GM23248 (cell line): ENCODE measurements around the gene IKZF4. TPM values are rescaled to one million over a fixed set of nuclear protein-coding genes. Genes with fewer than 3 reads are reported as not detected.
A peak's percentile ranks its signal among the peaks of the same experiment; 100 is the strongest.

Source experiments
- DNase-seq: peaks from one replicate; pipeline ENCODE4 v3.0.0-alpha.2; 2015
- H2AFZ ChIP-seq: fragments of 200-600 bp; sonication (generic); 2 replicates; pipeline ENCODE4 v1.6.1; 2016; ENCODE audit warnings: antibody characterized with exemption
- H3F3A ChIP-seq: fragments of 200-600 bp; sonication (generic); 2 replicates; pipeline ENCODE4 v1.6.1; 2016; ENCODE audit warnings: mild to moderate bottlenecking, antibody characterized with exemption, mixed run types; ENCODE audit not compliant: insufficient read depth
- H3K27ac ChIP-seq: fragments of 200-600 bp; sonication (generic); 2 replicates; pipeline ENCODE4 v1.5.1; 2016; ENCODE audit warnings: mild to moderate bottlenecking
- H3K27me3 ChIP-seq: fragments of 200-600 bp; sonication (generic); replicated peaks from 2 replicates; pipeline ENCODE4 v1.6.1; 2016; ENCODE audit warnings: mild to moderate bottlenecking; ENCODE audit not compliant: insufficient read depth
- H3K36me3 ChIP-seq: fragments of 200-600 bp; sonication (generic); 2 replicates; pipeline ENCODE4 v1.6.1; 2016; ENCODE audit warnings: low read depth, mild to moderate bottlenecking
- H3K4me1 ChIP-seq: fragments of 200-600 bp; sonication (generic); 2 replicates; pipeline ENCODE4 v1.6.1; 2016; ENCODE audit warnings: mild to moderate bottlenecking; ENCODE audit not compliant: insufficient read depth
- H3K4me2 ChIP-seq: fragments of 200-600 bp; sonication (generic); one replicate; pipeline ENCODE4 v1.6.1; 2016; ENCODE audit warnings: mild to moderate bottlenecking; ENCODE audit not compliant: unreplicated experiment
- H3K4me3 ChIP-seq: fragments of 200-600 bp; sonication (generic); 2 replicates; pipeline ENCODE4 v1.5.1; 2016; ENCODE audit warnings: mild to moderate bottlenecking
- H3K79me2 ChIP-seq: fragments of 200-600 bp; sonication (generic); 2 replicates; pipeline ENCODE4 v1.6.1; 2016; ENCODE audit warnings: mild to moderate bottlenecking; ENCODE audit not compliant: insufficient read depth
- H3K9ac ChIP-seq: fragments of 200-600 bp; sonication (generic); 2 replicates; pipeline ENCODE4 v1.6.1; 2016; ENCODE audit warnings: mild to moderate bottlenecking
- H3K9me2 ChIP-seq: fragments of 200-600 bp; sonication (generic); 2 replicates; pipeline ENCODE4 v1.6.1; 2016; ENCODE audit warnings: mixed run types, mild to moderate bottlenecking, moderate library complexity; ENCODE audit not compliant: insufficient read depth
- H3K9me3 ChIP-seq: fragments of 200-600 bp; sonication (generic); one replicate; pipeline ENCODE4 v1.6.1; 2017; ENCODE audit warnings: low read depth
- H4K20me1 ChIP-seq: fragments of 200-600 bp; sonication (generic); 2 replicates; pipeline ENCODE4 v1.6.0; 2016; ENCODE audit not compliant: insufficient read depth
- EZH2 ChIP-seq: fragments of 200-600 bp; sonication (generic); IDR thresholded peaks from 2 replicates; pipeline ENCODE4 v1.6.1; 2018; ENCODE audit warnings: antibody characterized with exemption, mild to moderate bottlenecking; ENCODE audit not compliant: insufficient read depth, poor library complexity, severe bottlenecking
- EZH2phosphoT487 ChIP-seq: fragments of 200-600 bp; sonication (generic); IDR thresholded peaks from 2 replicates; pipeline ENCODE4 v1.6.1; 2018; ENCODE audit warnings: antibody characterized with exemption, moderate library complexity, mild to moderate bottlenecking, low read depth; ENCODE audit not compliant: insufficient read depth
- WGBS, 2 experiments: methylation state at CpG; one replicate each; pipeline ENCODE4 v1.1.6; 2015 to 2017; ENCODE audit warnings: low lambda C conversion rate in 2 of 2, low coverage in 1 of 2; ENCODE audit errors: missing lambda C conversion rate in 2 of 2; 5-methylcytosine and 5-hydroxymethylcytosine counted together
- in situ Hi-C: fragments of 300-500 bp; cut with MboI; formaldehyde crosslinking; loops from 2 replicates; pipeline ENCODE4 v1.15.0; 2020
- polyA plus RNA-seq: library from polyadenylated mRNA; unstranded; fragments of >200 nt; fragmentation: Nextera tagmentation; extraction: Ambion mirVana; gene quantifications from 2 replicates; pipeline ENCODE4 v1.2.1, GENCODE V29; 2016
- total RNA-seq: library from RNA; depleted of rRNA; stranded (reverse); fragments of >200 nt; shearing (Covaris generic); gene quantifications from 2 replicates; pipeline ENCODE4 v1.2.3, GENCODE V29; 2014

IKZF4 gene
- total and polyA plus RNA-seq, 2 experiments from 2014 or later, result 0.99 to 1.4 TPM

- peak overlapping the region; percentile 73 for H2AFZ ChIP-seq
- no peaks in the 10 kb centered on the region for H3K9me3 ChIP-seq
- peaks cover 22% of the 10 kb centered on the region for H3F3A ChIP-seq
- H4K20me1 ChIP-seq, result no peaks in the 10 kb centered on the region
- in situ Hi-C loops, result no loop called here
- DNase-seq, result peak; percentile 86
- no peaks in the 10 kb centered on the region for H3K79me2 ChIP-seq
- no peaks in the 10 kb centered on the region for H3K27me3 ChIP-seq
- H3K9ac ChIP-seq, result peak overlapping the region; percentile 49
- TF ChIP-seq EZH2, result no peak
- no peak for TF ChIP-seq EZH2phosphoT487
- no peak overlapping the region for H3K4me3 ChIP-seq
- WGBS, 2 experiments, result 75 to 76% methylated on average over 6 of the region's 6 CpGs
- H3K4me1 ChIP-seq, result peaks cover 12% of the 10 kb centered on the region
- H3K27ac ChIP-seq, result peak overlapping the region; percentile 72
- no peaks in the 10 kb centered on the region for H3K36me3 ChIP-seq
- peak overlapping the region; percentile 46 for H3K4me2 ChIP-seq
- H3K9me2 ChIP-seq, result no peaks in the 10 kb centered on the region
Measured at GRCh38 chr12:56029666-56030293, 8.9 kb downstream of the IKZF4 start.

- Histone ChIP-seq H4K20me1 (no peaks in the 10 kb centered on the region), H3K9me2 (no peaks in the 10 kb centered on the region), H3F3A (peaks cover 22% of the 10 kb centered on the region), H3K9me3 (no peaks in the 10 kb centered on the region), H3K79me2 (no peaks in the 10 kb centered on the region), H3K4me3 (no peak overlapping the region), H3K36me3 (no peaks in the 10 kb centered on the region), H3K4me2 (no peak overlapping the region), H3K4me1 (peaks cover 12% of the 10 kb centered on the region), H3K27ac (no peak overlapping the region), H2AFZ (no peak overlapping the region), H3K9ac (no peak overlapping the region), H3K27me3 (no peaks in the 10 kb centered on the region)
- TF ChIP-seq EZH2 (no peak), EZH2phosphoT487 (no peak)
- no peak for DNase-seq
- in situ Hi-C loops, result no loop called here
- WGBS, 2 experiments, result 100% methylated on average over 1 of the region's 1 CpG
Measured at GRCh38 chr12:56031987-56032386, 11.1 kb downstream of the IKZF4 start.

DNA sequence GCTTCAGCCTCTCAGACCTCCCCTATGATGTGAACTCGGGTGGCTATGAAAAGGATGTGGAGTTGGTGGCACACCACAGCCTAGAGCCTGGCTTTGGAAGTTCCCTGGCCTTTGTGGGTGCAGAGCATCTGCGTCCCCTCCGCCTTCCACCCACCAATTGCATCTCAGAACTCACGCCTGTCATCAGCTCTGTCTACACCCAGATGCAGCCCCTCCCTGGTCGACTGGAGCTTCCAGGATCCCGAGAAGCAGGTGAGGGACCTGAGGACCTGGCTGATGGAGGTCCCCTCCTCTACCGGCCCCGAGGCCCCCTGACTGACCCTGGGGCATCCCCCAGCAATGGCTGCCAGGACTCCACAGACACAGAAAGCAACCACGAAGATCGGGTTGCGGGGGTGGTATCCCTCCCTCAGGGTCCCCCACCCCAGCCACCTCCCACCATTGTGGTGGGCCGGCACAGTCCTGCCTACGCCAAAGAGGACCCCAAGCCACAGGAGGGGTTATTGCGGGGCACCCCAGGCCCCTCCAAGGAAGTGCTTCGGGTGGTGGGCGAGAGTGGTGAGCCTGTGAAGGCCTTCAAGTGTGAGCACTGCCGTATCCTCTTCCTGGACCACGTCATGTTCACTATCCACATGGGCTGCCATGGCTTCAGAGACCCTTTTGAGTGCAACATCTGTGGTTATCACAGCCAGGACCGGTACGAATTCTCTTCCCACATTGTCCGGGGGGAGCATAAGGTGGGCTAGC, 13.9 kb downstream of the IKZF4 start:
- 77 to 78% methylated on average over 17 to 21 of the region's 21 CpGs for WGBS, 2 experiments
- H3K4me3 ChIP-seq, result no peak overlapping the region

GRCh38 chr12:56037161-56037560, 16.3 kb downstream of the IKZF4 start:
- Histone ChIP-seq H3K4me2 (no peak overlapping the region), H3F3A (peaks cover 7% of the 10 kb centered on the region; the same call in 1 of the 2 replicates), H3K27ac (no peak overlapping the region), H3K4me3 (no peak overlapping the region), H3K9me2 (no peaks in the 10 kb centered on the region), H3K4me1 (0 out of 2 replicates have a peak, but pooled peaks cover 6% of the 10 kb centered on the region), H3K27me3 (no peaks in the 10 kb centered on the region), H2AFZ (no peak overlapping the region), H3K79me2 (peaks cover 3% of the 10 kb centered on the region), H3K9me3 (no peaks in the 10 kb centered on the region), H3K9ac (no peak overlapping the region), H4K20me1 (no peaks in the 10 kb centered on the region), H3K36me3 (no peaks in the 10 kb centered on the region)
- no peak for DNase-seq
- in situ Hi-C loops, result no loop called here
- TF ChIP-seq EZH2 (no peak), EZH2phosphoT487 (no peak)
- WGBS, 2 experiments, result 70 to 75% methylated on average over 2 of the region's 2 CpGs

More for the DNA sequence above, 13.9 kb downstream of the IKZF4 start:
- Histone ChIP-seq H3K9ac (no peak overlapping the region), H3K27ac (no peak overlapping the region), H3K79me2 (no peaks in the 10 kb centered on the region), H3K4me1 (no peaks in the 10 kb centered on the region), H2AFZ (no peak overlapping the region), H3F3A (peaks cover 2% of the 10 kb centered on the region; the same call in 1 of the 2 replicates), H4K20me1 (no peaks in the 10 kb centered on the region), H3K9me3 (no peaks in the 10 kb centered on the region), H3K4me2 (no peak overlapping the region), H3K9me2 (no peaks in the 10 kb centered on the region), H3K36me3 (no peaks in the 10 kb centered on the region), H3K27me3 (no peaks in the 10 kb centered on the region)
- in situ Hi-C loops, result no loop called here
- DNase-seq, result no peak
- TF ChIP-seq EZH2 (no peak), EZH2phosphoT487 (no peak)
